Thyroid gland (tissue), 4 donors: Measurements from ENCODE around the gene CLEC20A. TPM values are rescaled to one million over a fixed set of nuclear protein-coding genes. Genes with fewer than 3 reads are reported as not detected.

Experiments
- DNase-seq, 2 donors: peaks; one replicate each; pipeline ENCODE4 v3.0.0-alpha.2; 2019
- H3K27ac ChIP-seq, 3 donors: fragments of 200-600 bp; sonication (generic); 1 replicate in 2 of 3; 2 replicates in 1 of 3; pipeline ENCODE4 v1.5.1; 2016 to 2019; ENCODE audit warnings: mild to moderate bottlenecking in 1 of 3, moderate library complexity in 1 of 3
- H3K27me3 ChIP-seq: fragments of 200-600 bp; sonication (generic); one replicate; pipeline ENCODE4 v1.5.1; 2019
- H3K36me3 ChIP-seq, 2 donors: fragments of 200-600 bp; sonication (generic); one replicate each; pipeline ENCODE4 v1.5.1; 2016 to 2019
- H3K4me1 ChIP-seq, 2 donors: fragments of 200-600 bp; sonication (generic); one replicate each; pipeline ENCODE4 v1.5.1; 2017 to 2019
- H3K4me3 ChIP-seq, 3 donors: fragments of 200-600 bp; sonication (generic); replicated peaks in 1 of 3; 1 replicate in 2 of 3; 2 replicates in 1 of 3; pipeline ENCODE4 v1.5.1; 2016; ENCODE audit warnings: mild to moderate bottlenecking in 1 of 3
- H3K9me3 ChIP-seq: fragments of 200-600 bp; sonication (generic); one replicate; pipeline ENCODE4 v1.5.1; 2017
- POLR2A ChIP-seq, 2 donors: fragments of 450-650 bp; IDR thresholded peaks; one replicate each; pipeline ENCODE4 v1.6.1; 2017; ENCODE audit warnings: antibody characterized with exemption in 2 of 2, mild to moderate bottlenecking in 2 of 2, moderate library complexity in 1 of 2
- WGBS, 2 donors: methylation state at CpG; one replicate each; pipeline ENCODE4 v1.1.5; 2017; 5-methylcytosine and 5-hydroxymethylcytosine counted together
- intact Hi-C: fragments of 100-400 bp; cut with DNase I; formaldehyde crosslinking; loops from one replicate; pipeline ENCODE4 v1.15.1; 2023
- total RNA-seq, 4 donors: library from RNA; depleted of rRNA; stranded (reverse); fragments of >200 nt; gene quantifications; one replicate each; pipeline ENCODE4 v1.2.3, GENCODE V29; 2016
- TF ChIP-seq, protein P1 (sequence below), 6 experiments: fragments of 200-600 bp in 3 of 6; fragments of 450-650 bp in 3 of 6; sonication (generic) in 3 of 6; IDR thresholded peaks; one replicate each; pipeline ENCODE4 v1.5.1; 2016 to 2019; ENCODE audit warnings: antibody characterized with exemption in 6 of 6, mild to moderate bottlenecking in 2 of 6, inconsistent platforms in 1 of 6, moderate library complexity in 1 of 6

CLEC20A gene
- total RNA-seq, 4 donors from 2014 or later = not detected

DNA sequence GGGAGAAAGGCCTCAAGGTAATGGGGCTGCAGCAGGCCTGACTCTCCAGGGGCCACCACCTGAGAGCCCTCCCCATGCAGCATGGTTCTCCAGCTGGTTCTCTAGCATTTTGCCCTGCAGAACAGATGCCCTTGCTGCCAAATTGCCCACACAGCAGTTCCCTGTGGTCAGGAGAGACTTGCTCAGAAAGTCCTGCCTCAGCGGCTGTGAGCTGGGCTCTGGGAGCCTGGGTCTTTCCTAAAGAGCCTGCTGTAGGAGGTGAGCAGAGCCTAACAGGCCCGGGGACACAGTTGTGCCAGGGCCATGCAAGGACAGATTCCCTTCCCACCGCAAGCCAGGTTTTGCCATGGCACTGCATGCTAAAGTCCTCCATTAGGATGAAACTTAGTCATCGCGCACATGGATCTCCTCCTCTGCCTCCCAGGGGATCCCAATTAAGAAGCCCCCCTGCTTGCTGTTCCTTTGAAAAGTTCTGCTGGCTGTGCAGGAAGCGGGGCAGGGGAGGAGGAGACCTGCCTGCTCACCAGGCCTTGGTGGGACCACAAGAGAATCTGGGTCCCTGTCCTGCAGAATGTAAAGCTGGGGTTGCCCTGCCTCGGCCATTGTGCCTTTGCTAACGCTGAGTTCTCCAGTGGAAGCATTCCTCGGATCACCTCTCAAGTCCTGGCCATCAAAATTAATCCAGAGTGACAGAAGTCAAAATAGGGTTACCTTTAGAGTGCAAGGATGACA lies 37.5 kb upstream of the CLEC20A start:
- H3K27me3 ChIP-seq = no peaks in the 10 kb centered on the region
- WGBS, 2 donors = 90 to 97% methylated on average over 5 to 9 of the region's 9 CpGs
- H3K27ac ChIP-seq = no peak overlapping the region
- peaks cover 0 to 4% of the 10 kb centered on the region in 2 donors for H3K4me1 ChIP-seq
- H3K9me3 ChIP-seq = no peaks in the 10 kb centered on the region
- DNase-seq = no peak
- intact Hi-C loops = no loop called here
- H3K4me3 ChIP-seq = no peak overlapping the region
- H3K36me3 ChIP-seq = no peaks in the 10 kb centered on the region
- no peak for TF ChIP-seq POLR2A (IDR thresholded peaks at IDR 0.05)
- TF ChIP-seq, protein P1, sequence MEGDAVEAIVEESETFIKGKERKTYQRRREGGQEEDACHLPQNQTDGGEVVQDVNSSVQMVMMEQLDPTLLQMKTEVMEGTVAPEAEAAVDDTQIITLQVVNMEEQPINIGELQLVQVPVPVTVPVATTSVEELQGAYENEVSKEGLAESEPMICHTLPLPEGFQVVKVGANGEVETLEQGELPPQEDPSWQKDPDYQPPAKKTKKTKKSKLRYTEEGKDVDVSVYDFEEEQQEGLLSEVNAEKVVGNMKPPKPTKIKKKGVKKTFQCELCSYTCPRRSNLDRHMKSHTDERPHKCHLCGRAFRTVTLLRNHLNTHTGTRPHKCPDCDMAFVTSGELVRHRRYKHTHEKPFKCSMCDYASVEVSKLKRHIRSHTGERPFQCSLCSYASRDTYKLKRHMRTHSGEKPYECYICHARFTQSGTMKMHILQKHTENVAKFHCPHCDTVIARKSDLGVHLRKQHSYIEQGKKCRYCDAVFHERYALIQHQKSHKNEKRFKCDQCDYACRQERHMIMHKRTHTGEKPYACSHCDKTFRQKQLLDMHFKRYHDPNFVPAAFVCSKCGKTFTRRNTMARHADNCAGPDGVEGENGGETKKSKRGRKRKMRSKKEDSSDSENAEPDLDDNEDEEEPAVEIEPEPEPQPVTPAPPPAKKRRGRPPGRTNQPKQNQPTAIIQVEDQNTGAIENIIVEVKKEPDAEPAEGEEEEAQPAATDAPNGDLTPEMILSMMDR (IDR thresholded peaks at IDR 0.05) = no peak

DNA sequence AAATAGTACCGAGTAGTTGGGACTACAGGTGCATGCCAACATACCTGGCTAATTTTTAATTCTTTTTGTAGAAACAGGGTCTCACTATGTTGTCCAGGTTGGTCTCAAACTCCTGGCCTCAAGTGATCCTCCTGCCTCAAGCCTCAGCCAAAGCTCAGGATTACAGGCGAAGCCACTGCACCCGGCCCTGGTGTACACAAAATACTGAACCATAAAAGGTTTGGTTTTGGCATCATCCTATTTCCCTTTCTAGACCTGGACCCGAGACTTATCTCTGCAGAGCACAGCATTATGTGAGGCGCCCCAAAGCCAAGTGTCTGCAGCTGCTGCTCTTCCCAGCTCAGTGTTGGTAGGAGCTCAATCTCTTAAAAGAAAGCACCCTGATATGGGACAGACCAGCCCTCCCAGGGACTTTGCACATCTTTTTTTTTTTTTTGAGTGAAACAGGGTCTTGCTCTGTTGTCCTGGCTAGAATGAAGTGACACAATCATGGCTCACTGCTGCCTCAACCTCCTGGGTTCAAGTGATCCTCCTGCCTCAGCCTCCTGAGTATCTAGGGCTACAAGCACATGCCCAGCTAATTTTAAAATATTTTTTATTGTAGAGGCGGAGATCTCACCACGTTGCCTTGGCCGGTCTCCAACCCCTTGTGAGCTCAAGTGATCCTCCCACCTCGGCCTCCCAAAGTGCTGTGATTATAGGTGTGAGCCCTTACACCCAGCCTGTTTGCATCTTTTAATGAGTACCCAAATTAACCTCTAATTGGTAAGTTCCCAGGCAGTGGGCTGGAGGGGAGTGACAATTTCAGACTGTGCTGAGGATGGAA lies 36.6 kb upstream of the CLEC20A start:
- 85% methylated on average over 9 of the region's 9 CpGs for WGBS, 2 donors
- peaks cover 0 to 4% of the 10 kb centered on the region in 2 donors for H3K4me1 ChIP-seq
- no peak for DNase-seq
- intact Hi-C loops = no loop called here
- no peaks in the 10 kb centered on the region for H3K36me3 ChIP-seq
- no peak for TF ChIP-seq POLR2A (IDR thresholded peaks at IDR 0.05)
- TF ChIP-seq, protein P1 (IDR thresholded peaks at IDR 0.05) = no peak
- no peaks in the 10 kb centered on the region for H3K9me3 ChIP-seq
- no peak overlapping the region for H3K27ac ChIP-seq
- H3K4me3 ChIP-seq = no peak overlapping the region
- no peaks in the 10 kb centered on the region for H3K27me3 ChIP-seq

DNA sequence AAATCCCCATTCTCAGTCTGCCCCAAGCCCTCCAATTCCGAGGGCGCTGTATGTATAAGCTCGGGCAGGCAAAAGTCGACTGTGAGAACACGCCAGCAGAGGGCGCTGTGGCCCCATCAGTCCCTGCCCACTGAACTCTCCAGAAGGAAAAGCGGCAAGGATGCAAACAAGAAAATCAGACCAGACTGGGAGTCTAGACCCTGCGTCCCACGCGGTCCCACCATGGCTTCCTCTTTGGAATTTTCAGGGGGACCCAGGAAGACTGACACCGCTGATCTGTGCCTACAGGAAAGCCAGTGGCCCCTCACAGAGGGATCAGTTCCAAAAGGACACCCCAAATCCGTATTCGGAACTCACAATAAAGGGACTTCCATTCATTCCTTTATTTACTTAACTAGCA lies 35.6 kb upstream of the CLEC20A start:
- intact Hi-C loops = no loop called here
- H3K27ac ChIP-seq = no peak overlapping the region
- TF ChIP-seq POLR2A (IDR thresholded peaks at IDR 0.05) = no peak
- TF ChIP-seq, protein P1 (IDR thresholded peaks at IDR 0.05) = peak; percentile 74 to 90 (median 81)
- no peaks in the 10 kb centered on the region for H3K36me3 ChIP-seq
- WGBS, 2 donors = 12 to 22% methylated on average over 12 to 13 of the region's 13 CpGs
- H3K9me3 ChIP-seq = no peaks in the 10 kb centered on the region
- no peak overlapping the region for H3K4me3 ChIP-seq
- peak; percentile 78 to 83 for DNase-seq
- H3K4me1 ChIP-seq = peaks cover 0 to 4% of the 10 kb centered on the region in 2 donors
- no peaks in the 10 kb centered on the region for H3K27me3 ChIP-seq

DNA sequence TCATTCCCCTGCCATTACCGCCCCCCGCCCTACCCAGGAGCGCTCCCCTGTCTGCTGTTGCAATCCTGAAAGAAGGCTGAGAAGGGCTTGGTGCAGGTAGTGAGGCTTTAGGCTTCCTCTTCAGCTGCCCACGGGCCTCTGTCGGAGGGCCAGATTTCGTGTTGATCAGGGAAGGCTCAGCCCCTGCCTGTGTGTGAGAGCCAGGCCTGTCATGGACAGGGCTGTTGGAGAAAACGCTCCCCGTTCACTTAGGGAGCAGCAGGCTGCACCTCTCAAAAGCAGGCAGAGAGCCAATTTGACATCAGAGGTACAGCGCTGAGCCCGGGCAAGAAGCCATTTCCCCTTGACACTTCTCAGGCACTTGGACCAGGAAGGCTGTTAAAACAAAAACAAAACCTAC lies 35.1 kb upstream of the CLEC20A start:
- Histone ChIP-seq H3K27me3 (no peaks in the 10 kb centered on the region), H3K36me3 (no peaks in the 10 kb centered on the region), H3K4me1 (peaks cover 0 to 4% of the 10 kb centered on the region in 2 donors), H3K9me3 (no peaks in the 10 kb centered on the region), H3K4me3 (no peak overlapping the region), H3K27ac (no peak overlapping the region)
- no peak for TF ChIP-seq POLR2A (IDR thresholded peaks at IDR 0.05)
- TF ChIP-seq, protein P1 (IDR thresholded peaks at IDR 0.05) = no peak
- WGBS, 2 donors = 35% methylated on average over 6 to 10 of the region's 10 CpGs
- intact Hi-C loops = no loop called here
- DNase-seq = peak; percentile 40 to 47

DNA sequence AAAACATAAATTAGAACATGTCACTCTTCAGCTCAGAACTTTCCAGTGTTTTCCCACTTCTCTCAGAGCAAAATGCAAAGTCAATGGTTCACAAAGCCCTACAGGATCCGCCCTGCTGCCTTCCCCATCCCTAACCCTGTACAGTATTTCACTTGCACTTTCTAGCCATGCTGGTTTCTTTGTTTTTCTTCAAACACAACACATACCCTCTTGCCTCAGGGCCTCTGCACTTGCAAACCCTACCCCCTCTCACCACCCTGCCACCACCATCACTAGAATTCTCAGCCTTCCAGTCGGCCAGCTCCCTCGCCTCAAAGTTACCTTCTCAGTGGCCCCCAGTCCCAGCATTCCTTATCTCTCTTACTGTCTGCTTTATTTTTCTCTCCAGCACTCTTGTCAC lies 33.7 kb upstream of the CLEC20A start:
- Histone ChIP-seq H3K27ac (no peak overlapping the region), H3K27me3 (no peaks in the 10 kb centered on the region), H3K4me3 (no peak overlapping the region), H3K36me3 (no peaks in the 10 kb centered on the region), H3K9me3 (no peaks in the 10 kb centered on the region), H3K4me1 (peaks cover 0 to 4% of the 10 kb centered on the region in 2 donors)
- intact Hi-C loops = no loop called here
- TF ChIP-seq POLR2A (IDR thresholded peaks at IDR 0.05) = no peak
- TF ChIP-seq, protein P1 (IDR thresholded peaks at IDR 0.05) = no peak
- DNase-seq = no peak
- WGBS, 2 donors = 90 to 95% methylated on average over 3 of the region's 3 CpGs
